ENCODE measurements around the gene EEIG1.

The EEIG1 gene

DNA sequence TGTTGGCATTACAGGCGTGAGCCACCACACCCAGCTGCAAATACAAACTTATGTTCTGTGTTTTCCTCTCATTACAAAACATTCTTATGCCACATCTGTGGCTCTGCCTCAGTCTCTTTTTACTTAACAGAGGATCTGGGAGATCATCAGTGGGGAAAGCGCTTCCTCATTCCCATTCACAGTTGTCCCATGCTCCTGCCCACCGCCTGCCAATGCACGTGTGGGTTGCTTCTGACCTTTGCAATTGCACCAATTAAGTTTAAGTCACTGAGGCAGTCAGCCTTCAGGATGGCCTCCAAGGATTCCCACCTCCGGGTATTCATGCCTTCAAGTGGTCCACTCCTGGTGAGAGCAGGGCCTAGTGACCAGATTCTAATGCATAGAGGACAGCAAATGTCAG lies 34.9 kb upstream of the EEIG1 start:
- no peak for TF ChIP-seq EZH2phosphoT487 (IDR thresholded peaks at IDR 0.05; ENCODE audit: low read length)
- TF ChIP-seq, protein P1, sequence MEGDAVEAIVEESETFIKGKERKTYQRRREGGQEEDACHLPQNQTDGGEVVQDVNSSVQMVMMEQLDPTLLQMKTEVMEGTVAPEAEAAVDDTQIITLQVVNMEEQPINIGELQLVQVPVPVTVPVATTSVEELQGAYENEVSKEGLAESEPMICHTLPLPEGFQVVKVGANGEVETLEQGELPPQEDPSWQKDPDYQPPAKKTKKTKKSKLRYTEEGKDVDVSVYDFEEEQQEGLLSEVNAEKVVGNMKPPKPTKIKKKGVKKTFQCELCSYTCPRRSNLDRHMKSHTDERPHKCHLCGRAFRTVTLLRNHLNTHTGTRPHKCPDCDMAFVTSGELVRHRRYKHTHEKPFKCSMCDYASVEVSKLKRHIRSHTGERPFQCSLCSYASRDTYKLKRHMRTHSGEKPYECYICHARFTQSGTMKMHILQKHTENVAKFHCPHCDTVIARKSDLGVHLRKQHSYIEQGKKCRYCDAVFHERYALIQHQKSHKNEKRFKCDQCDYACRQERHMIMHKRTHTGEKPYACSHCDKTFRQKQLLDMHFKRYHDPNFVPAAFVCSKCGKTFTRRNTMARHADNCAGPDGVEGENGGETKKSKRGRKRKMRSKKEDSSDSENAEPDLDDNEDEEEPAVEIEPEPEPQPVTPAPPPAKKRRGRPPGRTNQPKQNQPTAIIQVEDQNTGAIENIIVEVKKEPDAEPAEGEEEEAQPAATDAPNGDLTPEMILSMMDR (IDR thresholded peaks at IDR 0.05; ENCODE audit: low read length): no peak
- no peak for TF ChIP-seq EZH2 (optimal IDR thresholded peaks at IDR 0.05; ENCODE audit: low read depth, low read length)
- Histone ChIP-seq H3K79me2 (ENCODE audit: low read length) (no peaks in the 10 kb centered on the region), H3K36me3 (replicated peaks; ENCODE audit: insufficient read depth, low read length) (no peaks in the 10 kb centered on the region), H3K9me2 (replicated peaks; ENCODE audit: insufficient read depth, low read length) (no peaks in the 10 kb centered on the region), H3K27ac (ENCODE audit: low read length) (no peak overlapping the region), H3F3A (ENCODE audit: insufficient read depth, low read length) (no peaks in the 10 kb centered on the region), H4K20me1 (ENCODE audit: insufficient read depth, low read length) (no peaks in the 10 kb centered on the region), H3K9me3 (replicated peaks; ENCODE audit: insufficient read depth, low read length) (no peaks in the 10 kb centered on the region), H3K4me2 (ENCODE audit: low read depth, low read length) (no peak overlapping the region), H3K9ac (ENCODE audit: low read length) (no peak overlapping the region), H3K4me3 (ENCODE audit: low read length) (no peak overlapping the region), H3K4me1 (ENCODE audit: low read length) (no peaks in the 10 kb centered on the region), H3K27me3 (replicated peaks; ENCODE audit: insufficient read depth, low read length) (no peaks in the 10 kb centered on the region), H2AFZ (ENCODE audit: low read length) (no peak overlapping the region)
- no peak for DNase-seq

DNA sequence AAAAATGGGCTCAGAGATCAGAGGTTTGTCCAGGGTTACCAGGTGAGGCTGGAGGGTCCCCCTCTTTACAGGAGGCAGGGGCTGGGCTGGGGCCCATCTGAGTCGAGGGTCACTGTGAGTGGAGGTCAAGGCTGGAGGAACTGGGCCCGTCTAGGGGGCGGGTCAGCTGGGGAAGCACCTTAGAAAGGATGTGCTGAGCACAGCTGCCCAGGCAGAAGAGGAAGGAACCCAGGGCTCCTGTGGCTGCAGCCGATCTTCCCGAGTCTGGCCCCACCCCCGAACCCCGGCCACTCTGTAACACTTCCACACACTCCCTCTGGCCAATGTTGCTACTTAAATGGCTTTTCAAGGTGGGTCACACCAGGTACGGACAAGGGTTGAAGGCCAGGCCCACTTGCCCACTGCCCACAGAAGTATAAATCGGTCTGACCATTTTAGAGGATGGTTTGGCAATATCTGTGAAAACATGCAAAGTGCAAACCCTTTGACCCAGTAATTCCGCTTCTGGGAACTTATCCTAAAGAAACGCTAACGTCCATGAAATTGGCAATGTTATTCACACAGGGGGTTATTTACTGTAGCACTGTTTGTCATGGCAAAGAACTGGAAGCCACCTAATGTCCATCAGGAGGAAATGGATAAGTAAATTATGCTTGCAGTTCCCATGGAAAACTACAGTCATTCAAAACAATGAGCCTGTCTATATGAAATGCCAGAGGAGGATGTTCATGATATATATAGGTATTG lies 30.5 kb upstream of the EEIG1 start:
- H3K9me3 ChIP-seq (replicated peaks; ENCODE audit: insufficient read depth, low read length): no peaks in the 10 kb centered on the region
- no peaks in the 10 kb centered on the region for H3K36me3 ChIP-seq (replicated peaks; ENCODE audit: insufficient read depth, low read length)
- TF ChIP-seq, protein P1 (IDR thresholded peaks at IDR 0.05; ENCODE audit: low read length): no peak
- no peak for TF ChIP-seq EZH2 (optimal IDR thresholded peaks at IDR 0.05; ENCODE audit: low read depth, low read length)
- no peak for TF ChIP-seq EZH2phosphoT487 (IDR thresholded peaks at IDR 0.05; ENCODE audit: low read length)
- H3K27me3 ChIP-seq (replicated peaks; ENCODE audit: insufficient read depth, low read length): no peaks in the 10 kb centered on the region
- no peak overlapping the region for H3K27ac ChIP-seq (ENCODE audit: low read length)
- H3K9me2 ChIP-seq (replicated peaks; ENCODE audit: insufficient read depth, low read length): no peaks in the 10 kb centered on the region
- no peak overlapping the region for H3K4me3 ChIP-seq (ENCODE audit: low read length)
- no peaks in the 10 kb centered on the region for H3K79me2 ChIP-seq (ENCODE audit: low read length)
- H3K4me2 ChIP-seq (ENCODE audit: low read depth, low read length): peak overlapping the region; percentile 32; the same call in 1 of the 2 replicates
- H3K4me1 ChIP-seq (ENCODE audit: low read length): peaks cover 12% of the 10 kb centered on the region
- H3F3A ChIP-seq (ENCODE audit: insufficient read depth, low read length): peaks cover 10% of the 10 kb centered on the region; the same call in 1 of the 2 replicates
- H3K9ac ChIP-seq (ENCODE audit: low read length): no peak overlapping the region
- peak overlapping the region; percentile 67 for H2AFZ ChIP-seq (ENCODE audit: low read length)
- no peaks in the 10 kb centered on the region for H4K20me1 ChIP-seq (ENCODE audit: insufficient read depth, low read length)
- DNase-seq: no peak

DNA sequence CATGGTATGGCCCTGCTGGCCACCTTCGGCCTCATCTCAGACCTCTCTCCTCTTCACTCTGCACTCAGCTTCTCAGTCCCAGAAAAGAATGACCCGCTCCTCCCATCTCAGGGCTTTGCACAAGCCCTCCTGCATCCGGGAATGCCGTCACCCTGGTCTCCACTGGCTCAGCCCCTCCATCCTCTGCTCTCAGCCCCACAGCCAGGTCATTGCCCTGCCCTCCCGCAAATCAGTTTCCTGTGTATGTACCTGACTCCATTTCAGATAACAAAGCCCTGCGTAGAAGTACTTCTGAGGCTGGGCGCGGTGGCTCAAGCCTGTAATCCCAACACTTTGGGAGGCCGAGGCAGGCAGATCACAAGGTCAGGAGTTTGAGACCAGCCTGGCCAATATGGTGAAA lies 28.9 kb upstream of the EEIG1 start:
- H3F3A ChIP-seq (ENCODE audit: insufficient read depth, low read length): peaks cover 10% of the 10 kb centered on the region; the same call in 1 of the 2 replicates

More for the DNA sequence above, 28.9 kb upstream of the EEIG1 start:
- Histone ChIP-seq H3K9ac (ENCODE audit: low read length) (no peak overlapping the region), H3K27me3 (replicated peaks; ENCODE audit: insufficient read depth, low read length) (no peaks in the 10 kb centered on the region), H3K27ac (ENCODE audit: low read length) (no peak overlapping the region), H3K9me2 (replicated peaks; ENCODE audit: insufficient read depth, low read length) (no peaks in the 10 kb centered on the region), H3K36me3 (replicated peaks; ENCODE audit: insufficient read depth, low read length) (no peaks in the 10 kb centered on the region), H3K4me3 (ENCODE audit: low read length) (no peak overlapping the region), H3K9me3 (replicated peaks; ENCODE audit: insufficient read depth, low read length) (no peaks in the 10 kb centered on the region), H3K79me2 (ENCODE audit: low read length) (no peaks in the 10 kb centered on the region), H2AFZ (ENCODE audit: low read length) (no peak overlapping the region), H4K20me1 (ENCODE audit: insufficient read depth, low read length) (no peaks in the 10 kb centered on the region), H3K4me1 (ENCODE audit: low read length) (peaks cover 12% of the 10 kb centered on the region), H3K4me2 (ENCODE audit: low read depth, low read length) (no peak overlapping the region)
- no peak for DNase-seq
- no peak for TF ChIP-seq EZH2phosphoT487 (IDR thresholded peaks at IDR 0.05; ENCODE audit: low read length)
- TF ChIP-seq, protein P1 (IDR thresholded peaks at IDR 0.05; ENCODE audit: low read length): no peak
- TF ChIP-seq EZH2 (optimal IDR thresholded peaks at IDR 0.05; ENCODE audit: low read depth, low read length): no peak

Data from MM.1S (cell line).